OCI-LY3 (cell line): ENCODE results near the gene ACOXL.

Source experiments
- H2AFZ ChIP-seq: fragments of 200-600, 300-600 bp; shearing (Covaris generic); 2 replicates; pipeline ENCODE4 v1.6.0; 2014; ENCODE audit warnings: antibody characterized with exemption, low read depth, low read length
- H3K27ac ChIP-seq: fragments of 200-600, 300-600 bp; sonication (generic); 2 replicates; pipeline ENCODE4 v1.5.1; 2014; ENCODE audit warnings: mild to moderate bottlenecking, low read length, moderate library complexity, mixed read lengths
- H3K27me3 ChIP-seq: fragments of 200-600, 300-600 bp; sonication (generic); 2 replicates; pipeline ENCODE4 v1.6.1; 2014; ENCODE audit warnings: low read depth, low read length, mixed read lengths
- H3K36me3 ChIP-seq: fragments of 200-600, 300-600 bp; sonication (generic); replicated peaks from 2 replicates; pipeline ENCODE3; 2014; ENCODE audit warnings: low read depth, low read length, mixed read lengths
- H3K4me1 ChIP-seq: fragments of 300-600, 200-600 bp; sonication (generic); 2 replicates; pipeline ENCODE4 v1.6.1; 2014; ENCODE audit warnings: low read length, mixed read lengths
- H3K4me2 ChIP-seq: fragments of 200-600, 300-600 bp; sonication (generic); 2 replicates; pipeline ENCODE4 v1.6.1; 2014; ENCODE audit warnings: low read length, mixed read lengths
- H3K4me3 ChIP-seq: fragments of 300-600, 200-600 bp; sonication (generic); 2 replicates; pipeline ENCODE4 v1.5.1; 2014; ENCODE audit warnings: antibody characterized with exemption, mild to moderate bottlenecking, low read length, moderate library complexity
- H3K79me2 ChIP-seq: fragments of 300-600, 200-600 bp; shearing (Covaris generic); 2 replicates; pipeline ENCODE4 v1.6.1; 2014; ENCODE audit warnings: mild to moderate bottlenecking, low read length, mixed read lengths
- H3K9ac ChIP-seq: fragments of 300-600, 200-600 bp; shearing (Covaris generic); 2 replicates; pipeline ENCODE4 v1.6.0; 2014; ENCODE audit warnings: mild to moderate bottlenecking, low read length, moderate library complexity
- H3K9me3 ChIP-seq: fragments of 200-600, 300-600 bp; shearing (Covaris generic); 2 replicates; pipeline ENCODE4 v1.6.1; 2014; ENCODE audit warnings: low read length, mixed read lengths; ENCODE audit not compliant: insufficient read depth
- H4K20me1 ChIP-seq: fragments of 200-600, 300-600 bp; sonication (generic); 2 replicates; pipeline ENCODE4 v1.6.1; 2016; ENCODE audit warnings: low read length, mixed read lengths; ENCODE audit not compliant: insufficient read depth
- EZH2phosphoT487 ChIP-seq: fragments of 200-600 bp; shearing (Covaris generic); IDR thresholded peaks from 2 replicates; pipeline ENCODE4 v1.6.1; 2018; ENCODE audit warnings: antibody characterized with exemption, mixed run types, low read depth
- TF ChIP-seq, protein P1 (sequence below): fragments of 200-600, 300-600 bp; sonication (generic); IDR thresholded peaks from 2 replicates; pipeline ENCODE4 v1.5.1; 2014; ENCODE audit warnings: antibody characterized with exemption, low read length, low read depth

The ACOXL gene

DNA sequence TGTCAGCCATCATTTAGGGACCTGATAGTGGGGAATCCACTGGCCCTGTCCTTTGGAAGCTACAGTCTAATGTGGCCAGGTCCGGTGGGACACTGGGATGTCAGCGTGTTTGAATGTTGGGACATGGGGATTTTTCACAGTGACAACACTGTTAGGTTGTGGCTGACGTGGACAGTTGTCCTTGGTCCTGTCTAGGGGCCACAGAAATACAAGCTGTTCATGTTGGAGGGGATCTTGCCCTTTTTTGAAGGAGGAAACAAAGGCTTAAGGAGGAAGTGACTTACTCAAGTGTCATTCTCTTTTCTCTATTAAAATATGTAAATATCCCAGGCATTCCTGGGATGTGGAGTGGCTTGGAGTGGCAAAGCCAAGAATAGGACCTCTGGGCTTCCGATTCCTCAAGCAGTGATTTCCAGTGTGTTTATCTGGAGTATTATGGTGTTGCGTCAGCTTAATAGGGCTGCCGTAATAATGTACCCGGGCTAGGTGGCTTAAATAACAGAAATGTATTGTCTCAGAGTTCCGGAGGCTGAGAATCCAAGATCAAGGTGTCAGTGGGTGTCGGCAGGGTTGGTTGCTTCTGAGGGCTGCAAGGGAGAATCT lies 8.5 kb downstream of the ACOXL start:
- Histone ChIP-seq H3K79me2 (no peaks in the 10 kb centered on the region), H4K20me1 (peaks cover 4% of the 10 kb centered on the region; the same call in 1 of the 2 replicates), H2AFZ (no peak overlapping the region), H3K4me2 (no peak overlapping the region), H3K27ac (no peak overlapping the region), H3K36me3 (no peaks in the 10 kb centered on the region), H3K4me1 (no peaks in the 10 kb centered on the region), H3K27me3 (peaks cover 89% of the 10 kb centered on the region), H3K9me3 (no peaks in the 10 kb centered on the region), H3K4me3 (no peak overlapping the region), H3K9ac (no peak overlapping the region)
- TF ChIP-seq EZH2phosphoT487, result no peak
- TF ChIP-seq, protein P1, sequence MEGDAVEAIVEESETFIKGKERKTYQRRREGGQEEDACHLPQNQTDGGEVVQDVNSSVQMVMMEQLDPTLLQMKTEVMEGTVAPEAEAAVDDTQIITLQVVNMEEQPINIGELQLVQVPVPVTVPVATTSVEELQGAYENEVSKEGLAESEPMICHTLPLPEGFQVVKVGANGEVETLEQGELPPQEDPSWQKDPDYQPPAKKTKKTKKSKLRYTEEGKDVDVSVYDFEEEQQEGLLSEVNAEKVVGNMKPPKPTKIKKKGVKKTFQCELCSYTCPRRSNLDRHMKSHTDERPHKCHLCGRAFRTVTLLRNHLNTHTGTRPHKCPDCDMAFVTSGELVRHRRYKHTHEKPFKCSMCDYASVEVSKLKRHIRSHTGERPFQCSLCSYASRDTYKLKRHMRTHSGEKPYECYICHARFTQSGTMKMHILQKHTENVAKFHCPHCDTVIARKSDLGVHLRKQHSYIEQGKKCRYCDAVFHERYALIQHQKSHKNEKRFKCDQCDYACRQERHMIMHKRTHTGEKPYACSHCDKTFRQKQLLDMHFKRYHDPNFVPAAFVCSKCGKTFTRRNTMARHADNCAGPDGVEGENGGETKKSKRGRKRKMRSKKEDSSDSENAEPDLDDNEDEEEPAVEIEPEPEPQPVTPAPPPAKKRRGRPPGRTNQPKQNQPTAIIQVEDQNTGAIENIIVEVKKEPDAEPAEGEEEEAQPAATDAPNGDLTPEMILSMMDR, result no peak

DNA sequence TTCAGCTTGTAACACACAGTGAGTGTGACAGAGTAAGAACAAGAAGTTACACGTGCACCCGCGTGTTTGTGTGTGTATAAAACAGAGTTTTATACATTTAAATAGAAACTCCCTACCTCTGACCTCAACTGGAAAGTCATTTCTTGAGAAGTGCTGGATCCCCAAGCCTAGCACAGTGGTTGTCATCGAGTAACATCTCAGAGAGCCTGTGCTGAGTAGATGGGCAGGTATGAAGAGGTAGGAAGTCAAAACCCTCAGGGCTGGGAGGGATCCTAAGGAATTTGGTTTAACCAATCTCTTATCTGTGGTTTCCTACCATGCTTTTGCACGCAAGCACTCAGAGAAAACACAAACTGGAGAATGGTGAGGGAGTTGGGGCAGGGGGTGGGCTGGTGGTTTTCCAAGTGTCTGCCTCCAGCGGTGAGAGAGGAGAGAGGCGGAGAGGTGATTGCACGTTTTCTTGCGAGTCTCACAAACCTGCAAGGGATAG lies 9.2 kb downstream of the ACOXL start:
- Histone ChIP-seq H3K4me2 (no peak overlapping the region), H3K36me3 (no peaks in the 10 kb centered on the region), H3K79me2 (no peaks in the 10 kb centered on the region), H2AFZ (no peak overlapping the region), H3K9ac (no peak overlapping the region), H3K9me3 (no peaks in the 10 kb centered on the region), H3K27ac (no peak overlapping the region), H3K4me3 (no peak overlapping the region), H3K27me3 (peaks cover 95% of the 10 kb centered on the region), H3K4me1 (no peaks in the 10 kb centered on the region), H4K20me1 (peaks cover 6% of the 10 kb centered on the region; the same call in 1 of the 2 replicates)
- TF ChIP-seq EZH2phosphoT487, result no peak
- TF ChIP-seq, protein P1, result no peak

DNA sequence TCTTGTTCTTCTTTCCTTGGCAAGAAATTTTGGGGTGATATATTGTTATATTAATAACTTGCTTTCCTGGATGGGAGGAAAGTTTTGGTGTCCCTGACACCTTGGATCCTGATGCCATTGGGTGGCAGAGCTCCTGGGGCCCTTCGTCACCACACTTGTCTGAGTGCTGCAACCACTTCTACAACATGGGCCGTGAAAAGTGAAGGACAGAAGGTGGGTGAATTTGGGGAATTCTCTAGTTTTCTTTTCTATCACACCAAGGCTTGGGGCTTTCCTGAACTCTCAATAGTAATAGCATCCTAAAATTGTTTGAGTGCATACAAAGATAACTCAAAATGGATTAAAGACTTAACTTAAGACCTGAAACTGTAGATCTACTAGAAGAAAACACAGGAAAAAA lies 10.0 kb downstream of the ACOXL start:
- Histone ChIP-seq H3K27ac (no peak overlapping the region), H3K9me3 (no peaks in the 10 kb centered on the region), H3K4me2 (no peak overlapping the region), H3K4me1 (no peaks in the 10 kb centered on the region), H3K9ac (no peak overlapping the region), H3K27me3 (peaks cover 99% of the 10 kb centered on the region), H3K4me3 (no peak overlapping the region), H2AFZ (no peak overlapping the region), H3K36me3 (no peaks in the 10 kb centered on the region), H4K20me1 (peaks cover 6% of the 10 kb centered on the region; the same call in 1 of the 2 replicates), H3K79me2 (no peaks in the 10 kb centered on the region)
- TF ChIP-seq EZH2phosphoT487, result no peak
- TF ChIP-seq, protein P1, result no peak

DNA sequence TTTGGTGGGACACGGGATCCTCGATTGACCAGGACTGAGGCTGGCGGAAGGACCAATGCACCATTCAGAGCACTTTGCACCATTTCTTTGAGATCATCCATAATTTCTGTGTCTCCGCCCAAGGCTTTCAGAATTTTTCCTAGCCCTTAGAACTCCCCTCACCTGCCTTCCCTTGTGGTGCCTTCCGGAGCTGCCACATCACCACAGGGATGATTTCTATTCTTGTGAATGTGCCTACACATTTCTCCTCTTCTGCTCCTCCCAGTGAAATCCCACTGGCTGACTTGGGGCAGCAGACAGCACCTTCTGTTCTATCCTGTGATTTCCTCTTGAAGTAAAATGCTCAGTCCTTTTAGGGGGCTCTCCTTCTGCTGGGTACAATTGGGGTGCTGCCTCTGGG lies 11.2 kb downstream of the ACOXL start:
- Histone ChIP-seq H3K4me3 (no peak overlapping the region), H3K36me3 (no peaks in the 10 kb centered on the region), H3K79me2 (no peaks in the 10 kb centered on the region), H3K9ac (no peak overlapping the region), H3K4me2 (no peak overlapping the region), H3K27me3 (peaks cover 100% of the 10 kb centered on the region), H3K4me1 (peaks cover 8% of the 10 kb centered on the region), H2AFZ (no peak overlapping the region), H3K9me3 (no peaks in the 10 kb centered on the region), H3K27ac (no peak overlapping the region), H4K20me1 (peaks cover 6% of the 10 kb centered on the region; the same call in 1 of the 2 replicates)
- TF ChIP-seq EZH2phosphoT487, result no peak
- TF ChIP-seq, protein P1, result no peak
